Measurements from ENCODE around the gene TSPOAP1.

TSPOAP1 gene

GRCh38 chr17:58339755-58340404 is 11.3 kb upstream of the TSPOAP1 start:
- DNase-seq = no peak

DNA sequence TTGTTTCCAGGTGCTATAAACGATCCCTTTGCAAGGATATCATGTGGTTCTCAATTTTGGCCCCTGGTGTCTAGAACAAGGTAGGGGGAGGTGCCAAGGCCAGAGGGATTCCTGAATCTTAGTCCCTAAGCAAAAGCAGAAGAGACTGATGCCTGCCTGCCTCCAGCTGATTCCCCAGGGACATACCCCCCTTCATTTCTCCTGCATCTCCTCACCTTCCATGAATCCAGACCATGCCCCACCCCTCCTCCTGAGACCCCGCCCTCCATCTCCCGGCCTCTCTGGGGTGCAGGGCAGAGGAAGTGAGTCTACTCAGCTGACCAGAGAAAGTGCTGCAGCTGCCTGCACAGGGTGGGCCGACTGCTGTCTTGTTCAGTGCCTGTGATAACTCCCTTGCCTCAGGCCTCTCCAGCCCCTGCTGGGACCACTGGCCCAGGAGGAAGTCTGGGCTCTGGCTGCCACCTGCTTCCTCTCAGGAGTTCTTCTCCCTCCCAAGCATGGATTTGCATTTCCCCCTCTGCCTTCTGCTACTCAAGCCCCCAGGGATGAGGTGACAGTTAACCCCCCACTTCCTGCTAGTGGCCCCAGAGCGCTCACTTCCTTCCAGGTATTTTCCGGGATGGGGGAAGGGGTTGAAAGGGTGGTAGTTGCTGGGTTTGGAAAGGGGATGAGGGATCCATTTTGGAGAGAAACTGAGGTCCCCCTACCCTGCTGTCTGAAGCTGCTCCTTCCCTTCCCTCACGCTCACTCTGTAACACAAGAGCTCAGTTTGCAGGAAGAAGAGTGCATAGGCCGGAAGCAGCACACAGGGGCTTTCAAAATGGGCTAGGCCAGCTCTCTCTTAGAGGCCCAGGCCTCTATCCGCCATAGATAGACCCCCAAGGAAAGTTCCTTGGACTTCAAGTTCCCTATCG is 10.5 kb upstream of the TSPOAP1 start:
- DNase-seq = no peak

DNA sequence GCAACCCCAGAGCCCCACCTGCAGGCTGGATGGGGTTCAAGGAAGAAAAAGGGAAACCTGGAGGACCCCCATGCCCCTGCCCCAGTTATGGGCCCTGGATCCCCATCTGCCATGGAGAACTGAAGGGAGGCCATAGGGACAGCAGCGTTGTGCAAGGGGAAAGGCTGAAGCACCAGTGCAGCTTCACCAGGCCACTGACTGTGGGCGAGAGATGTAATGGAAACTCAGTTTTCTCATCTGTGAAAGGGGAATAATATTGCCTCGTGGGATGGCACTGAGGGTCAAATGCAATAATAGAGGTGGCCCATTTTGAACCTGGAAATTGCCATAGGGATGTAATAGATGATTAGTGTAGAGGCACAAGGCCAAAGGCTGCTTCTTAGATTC is 9.9 kb upstream of the TSPOAP1 start:
- DNase-seq = no peak

DNA sequence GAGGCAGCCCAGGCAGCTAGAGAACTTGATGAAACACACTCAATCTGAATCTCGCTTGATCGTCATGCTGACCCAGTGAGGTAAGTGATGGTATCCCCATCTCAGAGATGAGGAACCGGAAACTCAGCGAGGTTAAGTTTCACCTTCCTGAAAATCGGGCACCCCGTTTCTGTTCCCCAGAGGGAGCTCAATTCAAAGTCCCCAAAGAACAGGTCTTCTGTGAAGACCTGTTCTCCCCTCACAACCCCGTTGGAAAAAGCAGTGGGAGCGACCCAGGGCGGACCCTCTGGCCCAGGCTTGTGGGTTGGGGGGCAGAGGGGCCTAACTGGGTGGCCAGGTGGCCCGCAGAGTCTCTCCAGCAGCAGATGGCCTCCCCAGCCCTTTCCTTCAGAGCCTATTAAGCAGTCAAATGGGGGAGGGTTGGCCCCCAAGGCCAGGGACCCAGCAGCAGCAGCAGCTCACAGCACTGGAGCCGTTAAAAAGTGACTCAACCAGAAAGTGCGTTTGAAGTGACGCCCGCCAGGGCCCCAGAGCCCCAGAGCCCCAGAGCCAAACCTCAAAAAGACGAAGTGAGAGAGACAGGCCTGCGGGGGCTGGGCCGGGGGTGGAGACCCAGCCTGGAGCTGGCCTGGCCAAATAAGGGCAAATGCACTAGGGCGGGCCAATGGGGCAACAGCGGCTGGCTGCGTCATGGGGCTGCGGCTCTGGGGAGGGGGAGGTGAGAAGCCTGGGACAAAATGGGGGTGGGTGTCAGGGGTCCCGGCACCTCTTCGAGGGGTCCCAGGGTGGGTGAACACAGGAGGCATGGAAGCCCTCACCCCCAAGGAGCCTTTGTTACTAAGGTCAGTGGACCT is 9.2 kb upstream of the TSPOAP1 start:
- no peak for DNase-seq

GRCh38 chr17:58337210-58337599 is 8.6 kb upstream of the TSPOAP1 start:
- DNase-seq = no peak

DNA sequence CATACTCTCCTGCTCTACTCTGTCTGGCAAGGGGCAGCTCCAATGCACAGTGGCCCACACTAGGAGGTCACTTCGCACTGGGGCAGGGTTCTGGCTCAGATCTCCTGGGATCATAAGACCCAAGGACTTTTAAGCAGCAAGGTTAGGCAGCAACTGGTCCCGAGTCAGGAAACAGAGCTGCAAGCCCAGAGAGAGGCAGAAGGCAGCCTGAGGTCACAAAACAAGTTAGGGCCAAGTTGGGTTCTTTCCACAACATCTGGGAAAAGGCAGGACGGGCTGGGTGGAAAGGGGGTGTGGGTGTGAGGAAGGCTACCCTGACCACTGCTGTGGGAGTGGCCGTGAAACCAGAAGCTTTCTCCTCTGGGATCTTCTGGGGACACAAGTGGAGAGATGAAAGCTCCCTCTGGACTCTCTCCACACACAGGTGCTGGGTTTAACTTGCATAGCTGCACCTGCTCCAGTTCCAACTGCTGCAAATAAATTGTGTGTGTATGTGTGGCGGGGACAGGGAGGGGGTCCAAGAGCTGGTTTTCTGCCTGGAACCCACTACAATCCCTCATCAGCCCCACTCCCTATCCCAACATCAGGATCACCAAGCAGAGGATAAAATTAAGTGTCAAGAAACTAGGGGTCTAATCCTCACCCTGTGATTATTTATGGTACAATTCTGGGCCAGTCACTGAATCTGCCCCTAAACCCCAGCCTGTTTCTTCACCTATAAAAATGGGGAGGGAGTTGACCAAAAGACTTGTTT is 8.0 kb upstream of the TSPOAP1 start:
- DNase-seq = no peak

GRCh38 chr17:58335779-58336455 is 7.3 kb upstream of the TSPOAP1 start:
- no peak for DNase-seq

DNA sequence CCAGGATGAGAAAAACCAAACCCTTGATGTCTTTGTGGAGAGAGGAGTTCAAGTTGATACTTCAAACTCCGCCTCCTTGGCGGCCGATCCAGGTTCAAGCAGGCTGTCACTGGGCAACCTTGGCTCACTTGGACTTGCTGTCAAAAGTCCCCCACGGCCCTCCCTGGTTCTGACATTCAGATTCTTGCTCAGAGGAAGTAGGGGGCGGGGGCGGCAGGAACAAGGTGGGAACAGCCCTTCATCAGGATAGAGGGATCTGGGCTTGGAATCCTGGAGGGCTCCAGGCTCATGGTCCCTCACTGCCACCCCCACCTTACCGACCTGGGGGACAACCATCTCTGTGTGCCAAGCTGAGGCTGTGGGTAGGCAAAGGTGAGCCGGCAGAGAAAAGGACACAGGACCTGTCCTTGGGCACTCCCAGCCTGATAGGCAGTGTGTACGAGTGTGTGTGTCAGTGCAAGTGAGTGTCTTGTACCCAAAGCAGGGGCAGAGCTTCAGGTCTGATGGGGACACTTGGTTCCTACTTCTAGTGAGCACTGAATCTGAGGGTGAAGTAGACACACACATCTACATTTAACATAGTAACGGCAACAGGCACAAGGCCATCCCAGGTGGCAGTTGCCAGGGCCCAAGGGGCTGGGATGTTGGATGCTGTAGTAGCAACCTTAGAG is 6.6 kb upstream of the TSPOAP1 start:
- DNase-seq = no peak

DNA sequence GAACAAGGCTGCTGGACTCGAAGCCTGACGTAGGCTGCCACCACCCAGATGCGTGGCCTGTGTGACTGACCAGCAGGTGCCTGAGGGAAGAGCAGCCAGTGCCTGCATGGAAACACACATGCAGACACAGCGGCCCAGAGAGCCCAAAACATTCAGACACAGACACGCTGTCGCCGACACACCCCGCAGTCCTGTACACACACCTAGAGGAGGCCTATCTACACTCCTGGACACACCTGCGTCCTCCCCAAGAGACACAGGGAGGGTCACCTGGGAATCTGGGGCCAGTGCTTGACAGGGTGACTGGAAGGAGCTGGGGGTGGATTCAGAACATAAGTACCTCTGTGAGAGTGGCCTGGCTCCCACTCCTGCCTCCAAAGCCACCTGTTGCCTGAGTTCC is 6.1 kb upstream of the TSPOAP1 start:
- no peak for DNase-seq

DNA sequence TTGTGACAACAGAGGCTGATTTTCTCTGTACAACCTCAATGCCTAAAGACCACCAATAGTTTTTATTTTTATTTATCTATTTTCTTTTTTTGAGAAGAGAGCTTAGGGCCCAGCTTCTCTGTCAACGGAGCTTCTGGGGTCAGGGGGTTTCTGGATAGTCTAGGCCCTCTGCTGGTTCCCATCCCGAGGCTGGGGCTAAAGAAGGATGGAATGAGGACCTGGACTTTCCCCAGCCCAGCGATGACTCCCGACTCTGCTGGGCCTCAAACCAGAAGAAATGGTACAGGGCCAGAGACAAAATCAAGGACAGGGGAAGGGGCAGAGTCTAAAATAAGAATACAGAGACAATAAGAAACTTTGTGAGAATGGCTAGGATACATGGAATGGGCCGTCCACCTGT is 5.7 kb upstream of the TSPOAP1 start:
- no peak for DNase-seq

DNA sequence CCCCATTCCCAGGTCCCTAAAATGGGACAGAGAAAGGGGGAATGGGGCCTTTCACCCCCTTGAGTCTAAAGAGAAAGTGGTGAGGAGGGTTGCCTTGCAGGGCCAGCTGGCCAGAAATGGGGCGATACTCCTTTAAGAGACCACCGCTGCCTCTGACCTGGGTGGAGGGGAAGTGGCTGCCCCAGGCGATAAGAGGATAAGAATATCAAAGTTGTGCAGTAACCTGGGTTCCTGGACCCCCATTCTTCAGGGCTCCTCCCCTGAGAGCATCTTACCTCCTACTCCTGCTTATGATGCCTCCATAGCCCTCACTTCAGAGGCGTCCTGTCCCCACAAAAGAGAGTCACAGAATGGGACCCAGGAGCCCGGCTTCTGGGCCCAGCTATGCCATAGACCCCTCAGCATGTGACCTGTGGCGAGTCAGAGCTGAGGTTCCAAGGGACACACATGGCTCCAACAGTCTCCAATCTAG is 5.2 kb upstream of the TSPOAP1 start:
- DNase-seq = no peak

DNA sequence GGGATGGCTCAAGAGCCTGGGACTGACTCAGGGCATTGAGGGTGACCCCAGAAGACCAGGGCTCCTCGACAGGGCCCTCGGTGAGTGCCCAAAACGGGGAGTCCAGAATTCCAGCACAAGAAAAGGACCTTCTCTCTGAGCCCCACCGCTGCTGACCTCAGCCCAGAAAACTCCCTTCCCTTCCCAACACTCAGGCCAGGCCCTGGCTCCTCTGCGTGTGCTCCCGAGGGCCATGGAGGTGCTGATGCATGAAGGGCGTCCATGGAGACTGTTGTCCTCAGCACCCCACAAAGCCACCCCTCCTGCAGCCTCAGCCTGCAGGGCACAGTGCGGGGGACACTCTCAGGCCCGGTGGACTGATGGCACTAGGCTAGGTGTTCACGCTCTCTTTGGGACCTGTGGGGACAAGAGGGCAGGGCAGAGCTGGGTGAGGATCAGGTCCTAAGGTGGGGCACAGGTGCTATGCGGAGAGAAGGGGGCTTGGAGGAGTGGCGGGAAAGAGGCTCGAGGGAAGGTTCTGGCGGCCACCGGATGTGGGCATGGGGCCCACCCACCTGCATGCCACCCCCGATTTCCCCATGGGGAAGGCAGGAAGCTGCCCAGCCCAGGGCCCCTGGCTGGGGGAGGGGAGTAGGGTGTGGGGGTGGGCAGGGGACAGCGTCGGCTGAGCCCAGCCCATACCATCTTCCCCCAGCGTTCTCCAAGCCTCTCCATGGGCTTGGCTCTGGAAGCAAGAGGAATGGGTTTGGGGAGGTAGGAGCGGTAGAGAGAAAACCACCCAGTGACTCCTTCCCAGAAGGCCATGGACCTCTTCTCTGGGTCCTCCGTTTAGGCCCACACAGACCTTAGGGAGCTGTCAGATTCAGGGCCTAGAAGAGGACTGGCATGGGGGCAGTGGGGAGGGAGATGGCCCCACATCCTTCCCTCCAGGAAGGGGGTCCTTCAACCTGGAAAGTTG is 4.5 kb upstream of the TSPOAP1 start:
- no peak for DNase-seq

DNA sequence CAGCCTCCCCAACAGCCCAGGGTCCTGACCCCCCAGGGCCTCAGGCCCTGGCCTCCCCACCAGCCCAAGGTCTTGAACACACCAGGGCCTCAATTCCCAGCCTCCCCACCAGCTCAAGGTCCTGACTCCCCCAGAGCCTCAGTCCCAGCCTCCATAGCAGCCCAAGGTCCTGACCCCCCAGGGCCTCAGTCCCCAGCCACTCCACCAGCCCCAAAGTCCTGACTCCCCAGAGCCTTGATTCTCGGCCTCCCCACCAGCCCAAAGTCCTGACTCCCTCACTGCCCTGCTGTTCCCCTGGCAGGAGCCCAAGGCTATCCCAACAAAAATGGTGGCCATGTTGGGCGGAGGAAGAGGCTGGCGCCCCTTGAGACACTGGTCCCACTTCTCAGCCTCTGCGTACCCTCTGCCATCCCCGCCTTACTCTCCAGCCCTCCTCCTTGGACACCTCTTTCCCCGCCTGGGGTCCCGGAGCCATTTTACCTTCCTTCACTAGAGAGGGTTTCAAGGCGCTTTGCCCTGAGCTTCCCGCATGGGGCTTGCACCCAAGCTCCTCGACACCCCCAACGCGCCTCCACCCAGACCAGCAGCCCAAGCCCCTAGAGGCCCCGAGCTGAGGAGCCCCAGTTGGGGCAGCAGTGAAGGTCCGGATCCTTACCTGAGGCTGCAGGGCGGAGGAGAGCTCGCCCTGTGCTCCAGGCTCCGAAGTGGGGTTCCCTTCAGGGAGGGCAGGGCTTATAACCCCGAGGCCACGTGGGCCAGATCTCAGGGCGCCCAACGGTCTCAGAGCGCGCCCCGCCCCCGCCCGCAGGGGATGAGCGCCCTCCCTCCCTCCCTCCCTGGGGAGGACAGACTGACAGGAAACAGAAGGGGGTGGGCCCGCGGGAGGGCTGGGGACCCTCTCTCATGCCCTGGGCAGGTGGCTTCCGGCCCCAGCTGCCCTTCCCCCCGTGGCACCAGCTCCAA is 3.5 kb upstream of the TSPOAP1 start:
- no peak for DNase-seq

DNA sequence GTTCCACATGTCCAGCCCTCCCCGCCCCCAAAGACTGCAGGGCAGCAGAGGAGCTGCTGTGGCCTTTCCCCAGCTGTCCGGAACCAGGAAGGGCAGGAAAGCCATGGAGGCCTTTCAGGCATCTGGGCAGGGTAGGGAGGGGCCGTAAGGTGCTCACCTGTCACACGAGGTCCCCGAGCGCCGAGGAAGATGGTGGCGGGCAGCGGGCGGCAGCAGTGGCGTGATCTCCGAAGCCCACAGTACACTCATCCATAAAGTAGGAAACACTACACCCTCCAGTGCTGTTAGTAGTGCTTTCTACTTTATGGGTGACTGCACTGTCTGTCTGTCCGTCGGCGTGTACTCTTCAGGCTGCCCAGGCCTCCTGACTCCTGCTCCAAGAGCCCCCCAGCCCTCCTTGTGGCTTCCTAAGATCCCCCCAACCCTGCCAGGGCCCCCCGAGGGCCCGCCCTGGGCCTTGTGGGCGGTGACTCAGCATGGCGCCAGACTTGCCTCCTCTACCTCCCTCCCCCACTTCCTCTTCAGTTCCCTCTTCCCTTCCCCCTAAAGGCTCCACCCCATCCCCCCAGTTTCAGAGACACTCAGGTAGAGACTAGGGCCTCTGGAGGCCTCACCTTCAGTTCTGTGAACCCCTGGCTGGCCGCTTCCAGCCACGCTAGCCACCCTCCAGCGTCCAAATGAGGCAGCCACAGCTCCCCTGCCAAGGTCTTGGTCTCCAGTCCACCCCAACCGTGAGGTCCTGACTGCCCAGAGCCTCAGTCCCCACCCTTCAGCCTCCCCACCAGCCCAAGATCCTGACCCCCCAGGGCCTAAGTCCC is 2.6 kb upstream of the TSPOAP1 start:
- DNase-seq = no peak

DNA sequence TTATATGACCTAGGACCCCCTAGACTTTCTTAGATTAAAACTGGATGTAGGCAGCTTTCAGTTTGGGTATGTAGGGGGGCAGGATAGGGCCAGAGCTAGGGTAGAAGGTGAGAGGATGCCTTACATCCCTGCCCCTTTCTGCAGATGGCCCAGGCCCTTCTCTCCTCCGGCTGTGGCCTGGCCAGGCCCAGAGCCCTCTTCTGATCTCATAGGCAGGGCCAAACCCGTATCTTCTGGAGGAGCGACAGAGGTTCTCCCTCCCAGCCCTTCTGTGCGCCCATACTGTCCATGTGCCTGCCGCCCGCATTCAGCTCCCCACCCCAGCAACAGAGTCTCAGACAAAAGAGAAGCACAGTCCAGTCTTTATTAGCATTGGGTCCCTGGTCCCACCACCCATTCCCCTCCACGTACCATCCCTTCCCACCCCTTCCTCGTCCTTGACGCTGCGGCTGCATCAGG is 2.0 kb upstream of the TSPOAP1 start:
- DNase-seq = no peak

DNA sequence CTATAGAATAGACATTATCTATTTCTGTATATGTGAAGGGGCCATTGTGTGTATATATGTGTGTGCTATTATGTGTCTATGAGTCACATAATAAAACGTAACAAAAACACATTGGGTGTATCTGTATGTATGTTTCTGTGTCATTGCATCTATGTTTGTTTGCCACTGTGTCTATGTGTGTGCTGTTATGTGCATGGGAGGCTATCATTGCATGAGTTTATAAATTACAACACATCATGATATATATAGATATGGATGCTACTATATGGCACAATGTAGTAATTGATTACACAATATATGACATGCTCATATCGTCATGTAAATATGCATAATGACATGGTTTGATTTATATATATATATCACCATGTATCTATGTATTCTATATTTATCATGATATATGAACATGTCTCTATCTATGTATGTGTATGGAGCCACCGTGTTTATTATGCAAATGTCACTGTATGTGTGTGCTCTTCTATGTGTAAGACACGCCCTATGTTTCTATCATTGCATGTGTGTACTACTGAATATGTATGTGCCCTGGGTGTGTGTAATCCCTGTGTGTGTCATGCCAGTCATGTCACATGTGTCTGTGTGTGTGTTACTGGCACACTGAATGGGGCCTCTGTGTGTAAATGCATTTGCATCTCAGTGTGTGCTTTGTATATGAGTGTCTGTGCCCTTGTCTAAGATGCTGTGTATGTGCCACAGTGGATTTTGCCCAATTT is 1.4 kb upstream of the TSPOAP1 start:
- DNase-seq = no peak

Data from NCI-H187 treated with DMSO at 0.1 percent for 48 hours (cell line).